Activated CD8-positive, alpha-beta T cell treated with anti-CD3 and anti-CD28 coated beads for 36 hours (primary cell): ENCODE results near the gene TLE3. TPM values are rescaled to one million over a fixed set of nuclear protein-coding genes. Genes with fewer than 3 reads are reported as not detected.

Source experiments
- ATAC-seq: fragments of 200-7000 bp; cut with Tn5 transposase; one replicate; pipeline ENCODE4 v1.10.0; 2021; ENCODE audit warnings: mild to moderate bottlenecking, moderate library complexity
- CTCF ChIA-PET: fragments of 350-600 bp; sonication (Branson Sonifier 250); formaldehyde crosslinking; loops from one replicate; lab custom pipeline; 2021; ENCODE audit warnings: antibody characterized with exemption; lab: Charles Lee
- POLR2A ChIA-PET: fragments of 350-600 bp; sonication (Branson Sonifier 250); formaldehyde crosslinking; loops from one replicate; lab custom pipeline; 2021; ENCODE audit warnings: antibody characterized with exemption; lab: Charles Lee
- DNase-seq: peaks from one replicate; pipeline ENCODE4 v3.0.0-alpha.2; 2020
- H3K27ac Mint-ChIP-seq: one replicate; pipeline ENCODE4 v1.8.0; 2021; ENCODE audit warnings: mild to moderate bottlenecking, mixed read lengths
- H3K27me3 Mint-ChIP-seq: one replicate; pipeline ENCODE4 v1.8.0; 2021; ENCODE audit warnings: mixed read lengths
- H3K36me3 Mint-ChIP-seq: one replicate; pipeline ENCODE4 v1.8.0; 2021; ENCODE audit warnings: low read depth, mixed read lengths
- H3K4me1 Mint-ChIP-seq: one replicate; pipeline ENCODE4 v1.8.0; 2021; ENCODE audit warnings: low read depth, mixed read lengths
- H3K4me3 Mint-ChIP-seq: one replicate; pipeline ENCODE4 v1.8.0; 2021; ENCODE audit warnings: mild to moderate bottlenecking, moderate library complexity, mixed read lengths
- H3K9me3 Mint-ChIP-seq: one replicate; pipeline ENCODE4 v1.8.0; 2021; ENCODE audit warnings: mixed read lengths
- intact Hi-C: fragments of 100-400 bp; cut with micrococcal nuclease; formaldehyde crosslinking; loops from one replicate; pipeline ENCODE4 v1.10.0; 2022
- total RNA-seq, 2 experiments: library from RNA; stranded (reverse); gene quantifications; one replicate each; pipeline ENCODE4 v1.2.3, GENCODE V29; 2021
- TF ChIP-seq, protein P1 (sequence below): fragments of 200-600 bp; IDR thresholded peaks from one replicate; pipeline ENCODE4 v1.8.0; 2022; ENCODE audit warnings: antibody characterized with exemption, mild to moderate bottlenecking

Gene TLE3
- total RNA-seq, 2 experiments from 2014 or later, result 48.4 to 64.2 TPM

DNA sequence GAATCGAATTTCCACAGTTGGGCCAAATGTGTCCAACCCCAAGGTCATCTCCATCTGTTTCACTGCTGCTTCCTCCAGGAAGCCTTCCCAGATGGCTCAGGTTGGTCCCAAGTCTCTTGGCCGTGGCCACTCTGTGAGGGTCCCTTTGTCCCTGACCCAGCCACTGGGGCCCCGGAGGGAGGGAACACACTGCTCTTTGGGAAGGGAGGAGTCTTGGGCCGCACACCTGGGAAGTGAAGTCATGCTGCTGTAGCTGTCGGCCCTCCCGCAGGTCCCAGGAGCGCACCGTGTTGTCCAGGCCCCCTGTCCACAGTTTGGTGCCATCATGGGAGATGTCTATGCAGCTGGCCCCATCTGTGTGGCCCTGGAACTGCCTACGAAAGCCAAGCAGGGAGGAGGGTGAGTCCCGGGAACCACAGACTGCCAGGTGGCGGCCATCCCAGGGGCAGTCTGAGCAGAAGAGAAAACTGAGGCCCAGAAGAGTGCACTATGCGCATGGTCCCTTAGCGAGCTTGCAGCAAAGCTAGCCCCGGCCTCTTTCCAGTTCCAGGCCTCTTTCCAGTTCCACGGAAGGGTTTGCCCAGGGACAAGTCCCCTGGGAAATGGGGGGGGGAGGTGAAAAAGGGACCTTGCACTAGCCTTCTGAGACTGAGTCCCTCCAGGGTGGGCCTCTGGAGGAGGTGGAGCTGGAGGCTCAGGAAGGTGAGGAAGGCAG is 44.6 kb downstream of the TLE3 start:
- POLR2A ChIA-PET, result interaction anchor here (1.1 kb wide), 1 partner anchor 30 kb away, joined by 3 read pairs; no protein-coding TSS in a partner anchor
- ATAC-seq (no peak), DNase-seq (no peak)
- no peaks in the 10 kb centered on the region for H3K27me3 Mint-ChIP-seq
- H3K4me3 Mint-ChIP-seq, result no peak overlapping the region
- CTCF ChIA-PET, result no interaction called here
- H3K27ac Mint-ChIP-seq, result peak overlapping the region; percentile 19
- no peaks in the 10 kb centered on the region for H3K9me3 Mint-ChIP-seq
- no peaks in the 10 kb centered on the region for H3K4me1 Mint-ChIP-seq
- intact Hi-C loops, result no loop called here
- TF ChIP-seq, protein P1, sequence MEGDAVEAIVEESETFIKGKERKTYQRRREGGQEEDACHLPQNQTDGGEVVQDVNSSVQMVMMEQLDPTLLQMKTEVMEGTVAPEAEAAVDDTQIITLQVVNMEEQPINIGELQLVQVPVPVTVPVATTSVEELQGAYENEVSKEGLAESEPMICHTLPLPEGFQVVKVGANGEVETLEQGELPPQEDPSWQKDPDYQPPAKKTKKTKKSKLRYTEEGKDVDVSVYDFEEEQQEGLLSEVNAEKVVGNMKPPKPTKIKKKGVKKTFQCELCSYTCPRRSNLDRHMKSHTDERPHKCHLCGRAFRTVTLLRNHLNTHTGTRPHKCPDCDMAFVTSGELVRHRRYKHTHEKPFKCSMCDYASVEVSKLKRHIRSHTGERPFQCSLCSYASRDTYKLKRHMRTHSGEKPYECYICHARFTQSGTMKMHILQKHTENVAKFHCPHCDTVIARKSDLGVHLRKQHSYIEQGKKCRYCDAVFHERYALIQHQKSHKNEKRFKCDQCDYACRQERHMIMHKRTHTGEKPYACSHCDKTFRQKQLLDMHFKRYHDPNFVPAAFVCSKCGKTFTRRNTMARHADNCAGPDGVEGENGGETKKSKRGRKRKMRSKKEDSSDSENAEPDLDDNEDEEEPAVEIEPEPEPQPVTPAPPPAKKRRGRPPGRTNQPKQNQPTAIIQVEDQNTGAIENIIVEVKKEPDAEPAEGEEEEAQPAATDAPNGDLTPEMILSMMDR, result no peak
- H3K36me3 Mint-ChIP-seq, result peaks cover 44% of the 10 kb centered on the region

- DNase-seq, result no peak
- Mint-ChIP-seq H3K36me3 (peaks cover 46% of the 10 kb centered on the region), H3K27ac (no peak overlapping the region), H3K9me3 (no peaks in the 10 kb centered on the region), H3K4me1 (no peaks in the 10 kb centered on the region), H3K4me3 (no peak overlapping the region), H3K27me3 (no peaks in the 10 kb centered on the region)
- ATAC-seq, result no peak
- CTCF ChIA-PET, result no interaction called here
- intact Hi-C loops, result no loop called here
- TF ChIP-seq, protein P1, result no peak
- POLR2A ChIA-PET, result no interaction called here
Observed at GRCh38 chr15:70051948-70052633, 45.6 kb downstream of the TLE3 start.

GRCh38 chr15:70050970-70051369 is 46.7 kb downstream of the TLE3 start:
- intact Hi-C loops, result no loop called here

DNA sequence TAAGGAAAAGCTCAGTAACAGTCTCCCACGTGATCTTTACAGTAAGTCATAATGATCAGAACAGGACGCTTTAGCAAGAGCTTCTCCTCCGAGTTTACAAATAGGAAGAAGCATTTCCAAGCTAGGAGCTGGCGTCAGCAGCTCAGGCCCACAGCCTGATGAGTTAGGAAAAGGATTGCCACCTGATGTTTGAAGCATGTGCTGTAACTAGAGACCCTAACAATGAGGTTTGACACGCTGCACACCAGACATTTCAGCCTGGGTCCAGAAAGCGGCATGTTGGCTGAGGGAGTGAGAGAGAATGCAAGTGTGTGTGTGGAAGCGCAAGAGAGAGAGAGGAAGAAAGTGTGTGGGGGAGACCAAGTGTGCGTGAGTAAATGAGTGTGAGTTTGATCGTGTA is 47.3 kb downstream of the TLE3 start:
- Mint-ChIP-seq H3K27me3 (no peaks in the 10 kb centered on the region), H3K27ac (no peak overlapping the region), H3K9me3 (no peaks in the 10 kb centered on the region), H3K4me3 (no peak overlapping the region), H3K36me3 (peaks cover 46% of the 10 kb centered on the region), H3K4me1 (no peaks in the 10 kb centered on the region)
- ChIA-PET CTCF (no interaction called here), POLR2A (no interaction called here)
- DNase-seq (no peak), ATAC-seq (no peak)
- intact Hi-C loops, result no loop called here
- TF ChIP-seq, protein P1, result no peak

More at GRCh38 chr15:70050970-70051369, 46.7 kb downstream of the TLE3 start:
- DNase-seq, result no peak
- Mint-ChIP-seq H3K4me1 (no peaks in the 10 kb centered on the region), H3K36me3 (peaks cover 46% of the 10 kb centered on the region), H3K27ac (no peak overlapping the region), H3K4me3 (no peak overlapping the region), H3K27me3 (no peaks in the 10 kb centered on the region), H3K9me3 (no peaks in the 10 kb centered on the region)
- ChIA-PET CTCF (no interaction called here), POLR2A (no interaction called here)
- no peak for ATAC-seq
- TF ChIP-seq, protein P1, result no peak

- Mint-ChIP-seq H3K4me1 (no peaks in the 10 kb centered on the region), H3K27me3 (no peaks in the 10 kb centered on the region), H3K36me3 (peaks cover 39% of the 10 kb centered on the region), H3K9me3 (no peaks in the 10 kb centered on the region), H3K4me3 (no peak overlapping the region), H3K27ac (no peak overlapping the region)
- POLR2A ChIA-PET, result no interaction called here
- DNase-seq (no peak), ATAC-seq (no peak)
- intact Hi-C loops, result no loop called here
- CTCF ChIA-PET, result no interaction called here
- TF ChIP-seq, protein P1, result no peak
Observed at GRCh38 chr15:70049701-70050301, 47.9 kb downstream of the TLE3 start.
